ENCODE results near the gene ALDH16A1.

ALDH16A1 gene

DNA sequence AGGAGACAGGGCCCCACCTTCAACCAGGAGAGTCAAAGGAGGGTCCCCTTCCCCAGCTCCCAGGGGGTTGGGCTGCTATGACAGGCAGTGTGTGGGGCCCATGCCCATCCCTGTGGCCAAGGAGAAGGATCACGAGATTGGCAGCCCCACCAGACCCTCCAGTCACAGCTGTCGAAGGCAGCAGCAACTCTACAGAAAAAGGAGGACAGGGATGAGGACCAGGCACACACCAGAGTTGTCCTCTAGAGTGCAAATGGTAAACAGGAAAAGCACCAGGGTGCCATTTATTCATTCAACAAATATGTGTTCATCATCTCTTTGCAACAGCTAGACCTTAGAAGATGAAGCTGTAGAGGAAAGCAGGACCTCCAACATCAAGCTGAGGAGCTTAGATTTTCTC is 33.9 kb upstream of the ALDH16A1 start:
- H3K4me3 ChIP-seq (ENCODE audit: low read length), result no peak overlapping the region
- TF ChIP-seq ZNF274 (IDR thresholded peaks at IDR 0.05; ENCODE audit: low read depth, low read length), result no peak

- no peak for TF ChIP-seq ZNF274 (IDR thresholded peaks at IDR 0.05; ENCODE audit: low read depth, low read length)
- no peak overlapping the region for H3K4me3 ChIP-seq (ENCODE audit: low read length)
Measured at GRCh38 chr19:49420227-49420626, 32.8 kb upstream of the ALDH16A1 start.

- no peak overlapping the region for H3K4me3 ChIP-seq (ENCODE audit: low read length)
- TF ChIP-seq ZNF274 (IDR thresholded peaks at IDR 0.05; ENCODE audit: low read depth, low read length), result no peak
Measured at GRCh38 chr19:49421039-49421877, 31.8 kb upstream of the ALDH16A1 start.

GRCh38 chr19:49421878-49422202 is 31.2 kb upstream of the ALDH16A1 start:
- TF ChIP-seq ZNF274 (IDR thresholded peaks at IDR 0.05; ENCODE audit: low read depth, low read length), result no peak
- H3K4me3 ChIP-seq (ENCODE audit: low read length), result no peak overlapping the region

GRCh38 chr19:49422407-49423070 is 30.5 kb upstream of the ALDH16A1 start:
- H3K4me3 ChIP-seq (ENCODE audit: low read length), result no peak overlapping the region
- no peak for TF ChIP-seq ZNF274 (IDR thresholded peaks at IDR 0.05; ENCODE audit: low read depth, low read length)

DNA sequence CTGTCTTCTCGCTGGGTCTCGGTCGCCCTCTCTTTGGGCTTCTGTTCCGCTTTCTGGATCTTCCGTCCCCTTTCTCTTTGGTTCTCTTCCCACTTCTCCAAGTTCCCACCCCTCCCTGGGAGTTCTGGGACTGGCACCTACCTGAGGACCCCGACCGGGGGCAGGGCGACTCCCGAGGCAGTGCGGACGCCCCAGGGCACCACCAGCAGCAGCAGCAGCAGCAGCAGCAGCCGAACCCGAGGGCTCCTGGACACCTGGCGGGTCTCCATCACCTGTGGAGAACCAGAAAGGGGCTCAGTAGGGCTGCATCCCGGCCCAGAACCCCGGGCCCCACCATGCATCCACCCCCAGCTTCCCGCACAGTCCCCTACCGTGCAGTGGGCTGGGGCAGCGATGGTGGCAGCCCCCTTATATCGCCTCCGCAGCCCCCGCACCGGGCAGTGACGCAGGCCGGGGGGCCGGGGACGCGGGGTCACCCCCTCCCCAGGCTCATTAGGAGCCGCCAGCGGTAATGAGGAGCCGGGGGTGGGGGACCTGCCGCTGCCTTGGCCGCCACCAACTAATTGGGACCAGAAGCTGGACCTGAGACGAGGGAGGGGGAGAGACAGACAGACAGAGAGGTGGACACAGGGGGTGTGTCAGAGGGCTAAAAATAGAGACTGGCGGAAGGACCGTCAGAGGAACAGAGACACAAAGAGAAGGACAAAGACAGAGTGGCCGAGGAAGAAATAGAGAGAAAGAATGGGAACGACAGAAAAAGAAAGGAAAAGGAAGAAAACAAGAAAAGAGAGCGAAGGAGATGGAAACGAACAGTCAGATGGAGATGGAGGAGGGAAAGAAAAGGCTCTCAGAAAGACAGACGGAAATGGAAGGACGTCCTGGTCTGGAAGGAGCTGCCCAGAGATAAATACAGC is 29.7 kb upstream of the ALDH16A1 start, which contains the start of gene PTH2:
Gene PTH2 (minus strand): TSS at position 371 of the 914 bp plus-strand sequence. CDS start 102 bp downstream, at position 269.
- TF ChIP-seq ZNF274 (IDR thresholded peaks at IDR 0.05; ENCODE audit: low read depth, low read length), result no peak
- H3K4me3 ChIP-seq (ENCODE audit: low read length), result no peak within 1 kb of the TSS

GRCh38 chr19:49423985-49424303 is 29.1 kb upstream of the ALDH16A1 start:
- TF ChIP-seq ZNF274 (IDR thresholded peaks at IDR 0.05; ENCODE audit: low read depth, low read length), result no peak
- H3K4me3 ChIP-seq (ENCODE audit: low read length), result no peak overlapping the region

GRCh38 chr19:49425178-49425577 is 27.8 kb upstream of the ALDH16A1 start, which contains the start of gene GFY:
Gene GFY, plus strand, starts transcription at chr19:49425388. Its CDS starts 1,043 bp downstream, at chr19:49426431.
- TF ChIP-seq ZNF274 (IDR thresholded peaks at IDR 0.05; ENCODE audit: low read depth, low read length), result no peak
- H3K4me3 ChIP-seq (ENCODE audit: low read length), result no peak within 1 kb of the TSS

DNA sequence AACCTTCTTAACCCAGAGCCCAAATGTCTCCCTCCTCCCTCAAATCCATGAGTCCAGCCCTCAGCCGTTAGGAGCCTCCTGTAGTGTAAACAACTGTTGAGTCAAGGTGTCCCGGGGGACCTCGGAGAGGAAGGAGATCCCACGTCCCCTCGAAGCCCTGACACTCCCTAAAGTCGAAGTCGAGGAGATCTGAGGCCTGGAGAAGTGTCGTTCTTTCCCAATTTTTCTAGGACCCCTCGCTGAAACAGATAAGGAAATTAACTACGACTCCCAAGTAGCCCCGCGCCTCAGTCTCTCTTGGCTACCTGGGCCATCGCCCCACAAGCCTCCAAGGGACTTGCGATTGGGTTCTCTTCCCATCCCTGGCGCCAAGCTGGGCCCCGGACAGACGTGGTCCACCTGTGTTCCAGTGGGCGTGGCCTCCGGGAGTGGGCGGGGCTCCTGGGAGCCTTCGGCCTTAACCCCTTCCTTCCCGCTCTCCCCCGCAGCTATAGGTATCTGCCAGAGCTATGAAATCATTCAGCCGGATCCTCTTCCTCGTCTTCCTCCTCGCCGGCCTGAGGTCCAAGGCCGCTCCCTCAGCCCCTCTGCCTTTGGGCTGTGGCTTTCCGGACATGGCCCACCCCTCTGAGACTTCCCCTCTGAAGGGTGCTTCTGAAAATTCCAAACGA is 27.0 kb upstream of the ALDH16A1 start:
- H3K4me3 ChIP-seq (ENCODE audit: low read length), result no peak overlapping the region

DNA sequence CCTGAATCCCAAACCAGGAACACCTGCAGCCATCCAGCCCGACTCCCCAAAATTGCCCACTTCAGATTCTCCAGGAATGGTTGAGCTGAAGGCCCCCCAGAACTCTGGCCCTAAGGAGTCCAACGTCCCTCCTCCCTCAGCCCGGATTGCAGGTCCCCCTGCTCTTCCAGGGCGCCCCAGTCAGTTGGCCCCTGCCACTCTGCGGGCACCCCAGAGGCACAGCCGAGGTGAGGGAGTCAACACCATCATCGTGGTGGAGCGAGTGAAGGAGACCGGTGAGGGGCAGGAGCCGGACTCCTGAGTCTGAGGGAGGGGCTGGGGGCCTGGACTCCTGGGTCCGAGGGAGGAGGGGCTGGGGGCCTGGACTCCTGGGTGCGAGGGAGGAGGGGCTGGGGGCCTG is 25.7 kb upstream of the ALDH16A1 start:
- TF ChIP-seq ZNF274 (IDR thresholded peaks at IDR 0.05; ENCODE audit: low read depth, low read length), result no peak
- H3K4me3 ChIP-seq (ENCODE audit: low read length), result no peak overlapping the region

More for the DNA sequence above, 27.0 kb upstream of the ALDH16A1 start:
- TF ChIP-seq ZNF274 (IDR thresholded peaks at IDR 0.05; ENCODE audit: low read depth, low read length), result no peak

DNA sequence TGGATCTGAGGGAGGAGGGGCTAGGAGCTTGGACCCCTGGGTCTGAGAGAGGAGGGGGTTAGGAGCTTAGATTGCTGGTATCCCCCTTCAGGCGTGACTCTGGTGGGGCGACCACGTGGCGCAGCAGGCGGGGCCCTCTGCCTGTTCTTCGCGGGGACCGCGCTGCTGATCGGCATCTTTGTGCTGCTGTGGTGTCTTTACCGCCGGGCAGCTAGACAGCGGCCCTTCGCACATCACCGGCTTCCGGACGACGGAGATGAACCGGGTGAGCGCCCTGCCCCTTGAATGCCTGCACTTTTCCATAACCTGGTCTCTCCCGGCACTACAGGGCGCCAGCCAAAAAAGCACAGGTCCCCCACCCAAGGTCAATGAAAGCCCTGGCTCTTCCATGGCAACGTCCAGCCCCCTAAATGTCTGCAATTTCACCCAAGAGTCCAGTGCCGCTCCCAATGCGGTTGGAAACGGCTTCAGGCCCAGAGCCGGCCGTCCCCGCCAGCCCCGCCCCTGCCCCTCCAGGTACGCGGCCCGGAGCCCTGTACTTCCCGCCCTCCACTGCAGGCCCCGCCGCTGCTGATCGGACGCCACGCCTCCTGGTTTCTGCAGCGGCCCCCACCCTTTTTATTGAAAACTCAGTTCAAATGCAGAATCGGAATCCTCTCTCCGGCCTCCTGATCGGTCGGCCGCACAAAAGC is 25.0 kb upstream of the ALDH16A1 start:
- TF ChIP-seq ZNF274 (IDR thresholded peaks at IDR 0.05; ENCODE audit: low read depth, low read length), result no peak
- H3K4me3 ChIP-seq (ENCODE audit: low read length), result no peak overlapping the region

- H3K4me3 ChIP-seq (ENCODE audit: low read length), result no peak overlapping the region
- no peak for TF ChIP-seq ZNF274 (IDR thresholded peaks at IDR 0.05; ENCODE audit: low read depth, low read length)
Measured at GRCh38 chr19:49428547-49429451, 24.2 kb upstream of the ALDH16A1 start.
